Measurements from ENCODE around the gene MLLT3.
"Not testable (repeated sequence)": the region's sequence is repeated elsewhere in the genome, so short reads cannot be mapped to it uniquely, and the experiment has no call there.

MLLT3 gene

GRCh38 chr9:20622330-20623020 lies at the start of gene MLLT3:
Gene MLLT3 (minus strand): TSS chr9:20622499.
- peak; percentile 97 for DNase-seq (ENCODE audit: low spot score)

GRCh38 chr9:20671635-20672034 lies 49.3 kb upstream of the MLLT3 start:
- DNase-seq (ENCODE audit: low spot score) = no peak

DNA sequence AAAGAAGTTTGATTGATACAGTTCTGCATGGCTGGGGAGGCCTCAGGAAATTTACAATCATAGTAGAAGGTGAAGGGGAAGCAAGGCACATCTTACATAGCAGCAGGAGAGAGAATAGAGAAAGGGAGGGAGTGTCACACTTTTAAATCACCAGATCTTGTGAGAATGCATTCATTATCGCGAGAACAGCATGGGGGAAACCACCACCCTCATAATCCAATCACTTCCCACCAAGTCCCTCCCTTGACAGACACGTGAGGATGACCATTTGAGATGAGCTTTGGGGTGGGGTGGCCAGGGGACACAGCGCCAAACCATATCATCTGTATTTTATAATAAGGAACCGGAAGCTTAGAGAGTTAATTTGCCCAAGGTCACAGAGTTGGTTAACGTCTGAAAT lies 48.1 kb upstream of the MLLT3 start:
- DNase-seq (ENCODE audit: low spot score) = no peak

DNA sequence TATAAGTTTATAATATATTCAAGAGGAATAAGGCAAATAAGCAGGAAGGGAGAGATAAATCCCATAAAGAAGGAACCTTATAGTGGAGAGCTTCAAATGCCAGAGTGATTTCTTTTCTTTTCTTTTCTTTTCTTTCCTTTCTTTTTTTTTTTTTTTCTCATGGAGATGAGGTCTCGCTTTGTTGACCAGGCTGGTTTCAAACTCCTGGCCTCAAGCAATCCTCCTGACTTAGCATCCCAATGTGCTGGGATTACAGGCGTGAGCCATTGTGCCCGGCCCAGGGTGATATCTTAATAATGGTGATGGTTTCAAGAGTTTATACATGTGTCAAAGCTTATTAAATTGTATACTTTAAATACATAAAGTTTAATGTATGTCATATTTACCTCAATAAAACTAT lies 42.2 kb upstream of the MLLT3 start:
- no peak for DNase-seq (ENCODE audit: low spot score)

- no peak for DNase-seq (ENCODE audit: low spot score)
Observed at GRCh38 chr9:20663133-20663532, 40.8 kb upstream of the MLLT3 start.

GRCh38 chr9:20662156-20662555 lies 39.9 kb upstream of the MLLT3 start:
- no peak for DNase-seq (ENCODE audit: low spot score)

GRCh38 chr9:20659474-20659967 lies 37.2 kb upstream of the MLLT3 start:
- no peak for DNase-seq (ENCODE audit: low spot score)

DNA sequence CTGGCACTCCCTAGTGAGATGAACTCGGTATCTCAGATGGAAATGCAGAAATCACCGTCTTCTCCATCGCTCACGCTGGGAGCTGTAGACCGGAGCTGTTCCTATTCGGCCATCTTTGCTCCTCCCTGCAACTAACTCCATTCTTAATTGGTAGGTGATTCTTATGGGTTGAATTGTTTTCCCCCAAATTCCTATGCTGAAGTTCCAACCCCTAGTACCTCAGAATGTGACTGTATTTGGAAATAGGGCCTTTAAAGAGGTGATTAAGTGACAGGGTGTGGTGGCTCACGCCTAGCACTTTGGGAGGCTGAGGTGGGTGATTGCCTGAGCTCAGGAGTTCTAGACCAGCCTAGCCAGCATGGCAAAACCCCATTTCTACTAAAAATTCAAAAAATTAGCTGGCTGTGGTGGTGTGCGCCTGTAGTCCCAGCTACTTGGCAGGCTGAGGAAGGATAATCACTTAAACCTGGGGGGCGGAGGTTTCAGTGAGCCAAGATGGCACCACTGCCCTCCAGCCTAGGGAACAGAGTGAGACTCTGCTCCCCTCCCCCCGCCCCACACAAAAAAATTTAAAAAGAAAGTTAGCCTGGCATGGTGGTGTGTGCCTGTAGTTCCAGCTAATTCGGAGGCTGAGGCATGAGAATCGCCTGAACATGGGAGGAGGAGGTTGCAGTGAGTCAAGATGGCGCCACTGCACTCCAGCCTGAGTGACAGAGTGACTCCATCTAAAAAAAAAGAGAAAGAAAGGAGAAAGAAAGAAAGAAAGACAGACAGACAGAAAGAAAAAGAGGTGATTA lies 36.6 kb upstream of the MLLT3 start:
- no peak for DNase-seq (ENCODE audit: low spot score)

DNA sequence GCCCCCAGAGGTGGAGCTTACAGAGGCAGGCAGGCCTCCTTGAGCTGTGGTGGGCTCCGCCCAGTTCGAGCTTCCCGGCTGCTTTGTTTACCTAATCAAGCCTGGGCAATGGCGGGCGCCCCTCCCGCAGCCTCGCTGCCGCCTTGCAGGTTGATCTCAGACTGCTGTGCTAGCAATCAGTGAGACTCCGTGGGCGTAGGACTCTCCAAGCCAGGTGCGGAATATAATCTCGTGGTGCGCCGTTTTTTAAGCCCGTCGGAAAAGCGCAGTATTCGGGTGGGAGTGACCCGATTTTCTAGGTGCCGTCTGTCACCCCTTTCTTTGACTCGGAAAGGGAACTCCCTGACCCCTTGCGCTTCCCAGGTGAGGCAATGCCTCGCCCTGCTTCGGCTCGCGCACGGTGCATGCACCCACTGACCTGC lies 36.0 kb upstream of the MLLT3 start:
- DNase-seq (ENCODE audit: low spot score) = not testable (repeated sequence)

DNA sequence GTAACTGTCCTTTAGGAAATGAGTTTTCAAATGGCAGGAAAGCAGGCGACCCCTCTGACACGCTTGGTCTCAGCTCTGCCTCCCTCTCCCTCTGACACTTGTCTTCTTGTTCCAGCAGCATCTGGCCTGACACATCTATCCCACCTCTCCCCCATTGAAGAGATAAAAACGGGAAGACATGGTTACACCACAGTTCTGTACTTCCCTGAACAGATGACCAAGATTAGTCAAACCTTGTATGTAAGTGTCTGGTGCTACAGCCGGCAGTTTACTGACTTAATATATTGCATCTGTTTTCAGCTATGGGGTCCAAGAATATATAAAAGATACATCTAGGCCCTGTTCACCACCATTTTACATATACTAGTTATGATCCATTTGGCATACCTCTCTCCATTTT lies 29.6 kb upstream of the MLLT3 start:
- no peak for DNase-seq (ENCODE audit: low spot score)

DNA sequence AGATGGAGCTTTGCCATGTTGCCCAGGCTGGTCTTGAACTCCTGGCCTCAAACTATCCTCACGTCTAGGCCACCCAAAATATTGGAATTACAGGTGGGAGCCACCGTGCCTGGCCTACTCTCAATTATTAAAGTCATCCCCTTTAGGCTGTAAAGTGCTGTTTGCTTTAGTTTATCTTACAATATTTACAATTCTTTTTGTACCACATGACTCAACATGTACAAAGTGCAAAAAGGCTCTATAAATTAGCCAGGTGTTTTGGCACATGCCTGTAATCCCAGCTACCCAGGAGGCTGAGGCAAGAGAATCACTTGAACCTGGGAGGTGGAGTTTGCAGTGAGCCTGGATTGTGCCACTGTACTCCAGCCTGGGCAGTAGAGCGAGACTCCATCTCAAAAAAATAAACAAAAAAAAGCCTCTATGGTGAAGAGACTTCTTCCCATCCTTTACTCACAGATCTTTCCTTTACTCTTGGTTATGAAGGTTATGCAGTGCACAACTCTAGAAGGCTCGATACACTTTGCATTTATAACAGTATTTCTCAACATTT lies 28.5 kb upstream of the MLLT3 start:
- DNase-seq (ENCODE audit: low spot score) = no peak

DNA sequence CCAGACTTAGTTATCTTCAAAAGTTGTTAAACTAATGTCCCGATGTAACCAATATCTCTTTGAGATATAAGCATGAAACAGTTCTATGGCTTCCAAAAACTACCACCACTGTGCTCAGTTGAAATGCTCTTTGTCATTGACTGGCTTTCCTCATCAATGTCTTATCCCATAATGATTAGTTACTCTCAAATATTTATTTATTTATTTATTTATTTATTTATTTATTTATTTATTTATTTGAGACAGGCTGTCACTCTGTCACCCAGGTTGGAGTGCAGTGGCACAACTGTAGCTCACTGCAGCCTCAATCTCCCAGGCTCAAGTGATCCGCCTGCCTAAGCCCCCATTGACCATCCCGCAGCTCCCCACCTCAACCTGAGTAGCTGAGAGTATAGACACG lies 28.0 kb upstream of the MLLT3 start:
- DNase-seq (ENCODE audit: low spot score) = no peak

DNA sequence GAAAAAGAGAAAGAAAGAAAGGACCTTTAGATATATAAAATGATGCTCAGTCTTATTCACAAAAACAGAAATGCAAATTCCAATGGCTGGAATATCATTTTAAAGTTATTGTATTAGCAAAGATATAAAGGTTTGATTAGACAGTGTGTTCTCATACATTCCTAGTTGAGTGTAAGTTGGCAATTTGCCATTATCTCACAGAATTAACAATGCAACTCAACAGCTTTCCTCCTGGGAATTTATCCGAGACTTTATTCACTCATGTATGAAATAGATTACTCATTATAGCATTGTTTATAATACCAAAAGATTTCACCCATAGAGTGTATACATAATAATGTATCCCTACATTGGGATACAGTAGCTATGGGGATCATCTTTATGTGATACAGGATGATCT lies 27.1 kb upstream of the MLLT3 start:
- DNase-seq (ENCODE audit: low spot score) = no peak

DNA sequence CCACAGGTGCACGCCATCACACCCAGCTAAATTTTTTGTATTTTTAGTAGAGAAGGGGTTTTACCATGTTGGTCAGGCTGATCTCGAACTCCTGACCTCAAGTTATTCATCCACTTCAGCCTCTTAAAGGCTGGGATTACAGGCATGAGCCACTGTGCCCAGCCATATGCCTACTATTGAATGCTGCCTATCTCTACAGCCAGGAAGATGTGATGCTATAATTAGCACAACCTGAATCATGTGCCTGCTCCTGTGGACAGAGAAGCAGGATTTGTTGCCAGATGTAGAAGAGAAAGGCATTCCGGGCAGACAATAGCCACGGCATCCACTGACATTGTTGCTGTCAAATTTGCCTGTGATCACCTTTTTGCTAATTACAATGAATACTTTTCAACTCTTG lies 24.4 kb upstream of the MLLT3 start:
- no peak for DNase-seq (ENCODE audit: low spot score)

DNA sequence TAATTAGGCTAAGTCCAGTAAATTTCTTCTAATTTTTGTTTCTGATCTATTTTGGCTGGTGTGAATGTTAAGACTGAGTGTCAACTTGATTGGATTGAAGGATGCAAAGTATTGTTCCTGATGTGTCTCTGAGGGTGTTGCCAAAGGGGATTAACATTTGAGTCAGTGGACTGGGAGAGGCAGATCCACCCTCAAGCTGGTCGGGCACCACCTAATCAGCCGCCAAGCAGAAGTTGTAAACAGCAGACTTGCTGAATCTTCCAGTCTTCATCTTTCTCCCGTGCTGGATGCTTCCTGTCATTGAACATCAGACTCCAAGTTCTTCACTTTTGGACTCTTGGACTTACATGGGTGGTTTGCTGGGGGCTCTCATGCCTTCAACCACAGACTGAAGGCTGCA lies 21.4 kb upstream of the MLLT3 start:
- DNase-seq (ENCODE audit: low spot score) = no peak

GRCh38 chr9:20642045-20642444 lies 19.7 kb upstream of the MLLT3 start:
- no peak for DNase-seq (ENCODE audit: low spot score)

DNA sequence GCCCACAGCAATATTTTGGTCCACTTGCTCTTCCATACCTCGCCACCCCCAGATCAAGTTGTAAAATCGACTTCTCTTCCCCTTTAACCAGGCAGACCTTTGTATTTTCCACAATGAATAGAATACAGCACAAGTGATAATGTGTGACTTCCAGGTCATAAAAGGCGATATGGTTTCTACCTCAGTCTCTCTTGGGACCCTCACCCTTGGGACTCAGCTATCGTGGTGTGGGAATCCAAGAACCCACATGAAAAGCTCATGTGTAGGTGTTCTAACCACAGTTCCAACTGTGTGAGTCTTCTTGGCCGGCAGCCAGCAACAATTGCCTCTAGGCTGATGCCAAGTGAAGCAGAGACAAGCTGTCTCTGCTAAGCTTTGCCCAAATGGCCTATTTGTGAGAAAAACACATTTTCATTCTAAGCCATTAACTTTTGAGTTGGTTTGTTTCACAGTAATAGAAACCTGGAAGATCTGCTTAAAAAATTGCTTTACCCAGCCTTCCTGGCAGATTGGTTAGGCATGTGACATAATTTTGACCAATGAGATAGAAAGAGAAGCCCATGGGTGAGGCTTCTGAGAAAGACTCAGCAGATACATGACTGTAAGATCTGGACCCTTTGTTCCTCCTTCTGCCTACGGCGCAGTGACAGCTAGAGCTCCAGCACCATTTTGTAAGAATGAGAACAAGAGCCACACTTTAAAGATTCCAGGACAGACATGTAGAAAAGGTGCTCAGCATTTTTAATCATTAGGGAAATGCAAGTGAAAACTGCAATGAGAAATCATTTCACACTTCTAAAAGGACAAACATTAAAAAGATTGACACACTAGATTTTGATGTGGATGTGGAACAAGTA lies 18.3 kb upstream of the MLLT3 start:
- DNase-seq (ENCODE audit: low spot score) = no peak

GRCh38 chr9:20636888-20637440 lies 14.7 kb upstream of the MLLT3 start:
- DNase-seq (ENCODE audit: low spot score) = no peak

GRCh38 chr9:20634895-20635294 lies 12.6 kb upstream of the MLLT3 start:
- DNase-seq (ENCODE audit: low spot score) = no peak

- DNase-seq (ENCODE audit: low spot score) = no peak
Observed at GRCh38 chr9:20632705-20633104, 10.4 kb upstream of the MLLT3 start.

DNA sequence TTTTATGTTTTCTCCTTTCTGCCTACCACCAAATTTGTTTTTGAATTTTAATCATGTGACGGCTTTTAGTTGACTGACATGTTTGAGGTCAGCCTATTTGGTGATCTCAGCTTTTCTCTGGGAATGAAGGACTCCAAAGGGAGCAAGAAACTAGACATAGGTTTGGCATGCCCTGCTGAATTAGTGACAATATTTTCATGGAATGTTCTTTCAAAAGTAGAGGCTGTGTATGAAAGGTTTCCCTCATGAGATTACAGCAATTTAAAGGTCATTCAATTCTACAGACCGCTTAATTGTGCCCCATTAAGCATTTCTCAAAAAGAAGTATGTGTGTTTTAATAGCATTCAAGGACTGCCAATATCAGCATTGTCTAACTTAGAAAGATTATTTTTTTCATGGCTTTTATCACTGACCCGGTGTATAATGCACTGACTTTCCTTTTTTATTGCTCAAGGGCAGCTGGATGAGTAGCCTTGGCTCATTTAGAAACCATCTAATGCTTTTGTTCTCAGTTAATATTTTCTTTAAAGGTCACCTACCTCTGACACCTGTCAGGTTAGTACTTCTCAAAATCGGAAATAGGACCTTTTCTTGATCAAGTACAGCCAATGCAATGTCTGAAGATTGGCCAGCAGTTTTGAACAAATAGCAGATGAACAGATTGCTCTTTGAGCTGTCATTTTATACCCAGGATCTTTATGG lies 8.1 kb upstream of the MLLT3 start:
- DNase-seq (ENCODE audit: low spot score) = no peak

All from AG08396 (cell line).